ENCODE data around the gene FBRSL1.
"Not testable (repeated sequence)": the region's sequence is repeated elsewhere in the genome, so short reads cannot be mapped to it uniquely, and the experiment has no call there.

The FBRSL1 gene

DNA sequence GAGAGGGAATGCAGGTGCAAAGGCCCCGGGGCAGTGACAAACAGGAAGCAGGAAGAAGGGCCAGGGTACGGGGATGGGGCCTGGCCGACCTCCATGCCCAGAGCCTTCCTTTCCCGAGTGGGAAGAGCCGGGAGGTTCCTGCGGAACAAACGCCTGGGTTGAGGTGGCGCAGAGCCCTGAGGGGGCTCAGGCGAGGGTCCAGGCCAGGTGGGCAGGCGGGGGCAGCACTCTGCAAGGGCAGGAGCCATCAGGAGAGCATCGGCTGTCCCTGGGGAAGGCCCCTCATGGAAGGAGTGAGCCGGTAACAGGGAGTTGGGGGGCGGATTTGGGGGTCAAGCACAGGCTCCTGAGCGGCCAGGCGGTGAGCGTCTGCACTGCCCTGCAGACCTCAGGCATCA, 18.1 kb upstream of the FBRSL1 start:
- DNase-seq: no peak

DNA sequence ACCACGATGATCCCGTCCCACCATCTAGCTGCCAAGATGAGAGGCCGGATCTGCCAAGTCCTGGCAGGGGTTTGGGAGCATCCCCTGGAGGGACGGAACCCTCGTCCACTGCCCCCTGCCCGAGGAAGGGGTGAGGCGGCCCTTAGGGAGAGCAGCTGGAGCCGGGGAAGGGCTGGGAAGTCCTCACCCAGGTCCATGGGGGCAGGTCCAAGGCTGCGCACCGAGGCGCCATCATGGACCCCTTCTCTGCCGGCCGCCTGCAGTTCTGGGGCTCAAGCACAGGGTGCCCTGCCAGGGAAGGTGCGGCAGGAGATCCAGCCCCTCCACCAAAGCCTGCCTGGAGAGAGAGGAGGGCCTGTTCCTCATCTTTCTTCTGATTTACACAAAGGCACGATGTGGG, 17.6 kb upstream of the FBRSL1 start:
- DNase-seq: no peak

DNA sequence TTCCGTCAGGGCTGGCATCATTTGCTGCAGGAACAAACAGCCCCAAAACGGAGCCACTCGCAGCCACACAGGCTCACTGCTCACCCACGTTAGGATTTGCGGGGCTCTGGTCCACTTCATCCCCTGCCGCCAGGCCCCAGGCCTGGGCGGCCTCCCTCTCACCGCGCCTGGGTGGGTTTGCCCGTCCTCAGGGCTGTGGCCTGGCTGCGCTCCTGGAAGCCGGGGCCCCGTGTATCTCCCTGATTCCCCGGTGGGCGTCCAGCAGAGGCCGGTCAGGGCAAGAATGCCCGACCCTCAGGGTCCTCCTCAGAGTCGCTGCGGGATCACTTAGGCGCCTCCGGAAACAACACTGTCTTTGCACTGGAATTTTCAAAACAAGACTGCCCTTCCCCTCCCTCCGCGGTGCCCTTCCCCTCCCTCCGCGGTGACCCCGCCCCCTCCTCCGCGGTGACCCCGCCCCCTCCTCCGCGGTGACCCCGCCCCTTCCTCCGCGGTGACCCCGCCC, 15.7 kb upstream of the FBRSL1 start:
- DNase-seq: peak in 2 of 5 experiments; percentile 12 to 32

DNA sequence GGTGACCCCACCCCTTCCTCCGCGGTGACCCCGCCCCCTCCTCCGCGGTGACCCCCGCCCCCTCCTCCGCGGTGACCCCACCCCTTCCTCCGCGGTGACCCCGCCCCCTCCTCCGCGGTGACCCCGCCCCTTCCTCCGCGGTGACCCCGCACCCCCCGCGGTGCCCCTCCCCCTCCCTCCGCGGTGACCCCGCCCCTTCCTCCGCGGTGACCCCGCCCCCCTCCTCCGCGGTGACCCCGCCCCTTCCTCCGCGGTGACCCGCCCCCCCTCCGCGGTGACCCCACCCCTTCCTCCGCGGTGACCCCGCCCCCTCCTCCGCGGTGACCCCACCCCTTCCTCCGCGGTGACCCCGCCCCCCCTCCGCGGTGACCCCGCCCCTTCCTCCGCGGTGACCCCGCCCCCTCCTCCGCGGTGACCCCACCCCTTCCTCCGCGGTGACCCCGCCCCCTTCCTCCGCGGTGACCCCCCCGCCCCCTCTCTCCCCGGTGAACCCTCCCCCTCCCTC, 15.1 kb upstream of the FBRSL1 start:
- not testable (repeated sequence) for DNase-seq

DNA sequence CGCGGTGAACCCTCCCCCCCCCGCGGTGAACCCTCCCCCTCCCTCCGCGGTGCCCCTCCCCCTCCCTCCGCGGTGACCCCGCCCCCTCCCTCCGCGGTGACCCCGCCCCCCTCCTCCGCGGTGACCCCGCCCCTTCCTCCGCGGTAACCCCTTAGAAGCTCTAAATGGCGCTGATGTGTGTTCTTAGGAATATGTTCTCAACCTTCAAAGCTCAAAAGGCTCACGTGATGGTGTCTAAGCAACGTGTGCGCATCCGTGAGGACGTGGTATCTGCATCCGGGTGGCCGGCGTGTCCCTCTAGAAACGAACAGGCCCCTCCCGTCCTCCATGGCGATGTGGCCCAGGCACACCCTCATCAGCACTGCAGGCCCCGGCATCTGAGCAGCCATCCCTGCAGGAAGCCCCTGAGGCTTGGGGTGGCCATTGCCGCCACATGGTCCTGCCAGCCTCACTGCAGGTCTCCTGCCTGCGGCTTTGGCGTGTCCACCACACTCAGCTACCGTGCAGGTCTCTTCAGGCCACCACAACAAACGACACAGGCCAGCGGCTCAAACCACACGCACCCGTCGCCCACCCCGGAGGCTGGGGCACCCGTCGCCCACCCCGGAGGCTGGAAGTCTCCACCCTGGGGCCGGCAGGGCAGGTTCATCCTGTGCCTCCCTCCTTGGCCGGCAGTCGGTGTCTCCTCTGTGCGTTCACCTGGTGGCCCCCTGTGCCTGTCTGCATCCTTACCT, 14.5 kb upstream of the FBRSL1 start:
- DNase-seq: peak in 2 of 5 experiments; percentile 34 to 81

DNA sequence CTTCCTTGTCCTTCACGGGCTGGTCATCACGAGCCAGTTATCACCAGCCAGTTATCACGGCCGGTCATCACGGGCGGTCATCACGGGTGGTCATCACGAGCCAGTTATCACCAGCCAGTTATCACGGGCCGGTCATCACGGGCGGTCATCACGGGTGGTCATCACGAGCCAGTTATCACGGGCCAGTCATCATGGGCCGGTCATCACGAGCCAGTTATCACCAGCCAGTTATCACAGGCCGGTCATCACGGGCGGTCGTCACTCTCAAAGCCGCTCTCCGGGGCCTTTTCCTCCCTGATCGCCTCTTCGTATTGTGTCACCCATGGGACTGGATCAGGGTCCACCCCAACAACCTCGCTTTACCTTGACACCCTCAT, 13.9 kb upstream of the FBRSL1 start:
- DNase-seq: no peak

DNA sequence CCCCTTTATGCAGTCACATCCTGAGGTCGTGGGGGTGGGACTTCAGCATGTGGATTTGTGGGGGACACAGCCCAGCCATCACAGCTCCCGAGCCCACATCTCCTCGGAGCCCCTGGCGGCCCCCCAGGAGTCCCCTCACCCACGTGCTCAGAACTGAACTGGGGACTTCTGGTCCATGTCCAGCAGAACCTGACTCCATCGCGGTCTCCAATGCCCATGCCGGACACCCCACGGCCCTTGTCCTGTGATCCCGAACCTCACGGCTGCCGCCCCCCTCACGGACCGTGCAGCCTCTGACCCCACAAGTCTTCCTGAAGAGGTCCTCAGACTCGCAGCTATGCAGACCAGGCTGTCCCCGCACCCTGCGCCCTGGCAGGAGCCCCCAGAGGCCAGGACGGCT, 13.5 kb upstream of the FBRSL1 start:
- no peak for DNase-seq

DNA sequence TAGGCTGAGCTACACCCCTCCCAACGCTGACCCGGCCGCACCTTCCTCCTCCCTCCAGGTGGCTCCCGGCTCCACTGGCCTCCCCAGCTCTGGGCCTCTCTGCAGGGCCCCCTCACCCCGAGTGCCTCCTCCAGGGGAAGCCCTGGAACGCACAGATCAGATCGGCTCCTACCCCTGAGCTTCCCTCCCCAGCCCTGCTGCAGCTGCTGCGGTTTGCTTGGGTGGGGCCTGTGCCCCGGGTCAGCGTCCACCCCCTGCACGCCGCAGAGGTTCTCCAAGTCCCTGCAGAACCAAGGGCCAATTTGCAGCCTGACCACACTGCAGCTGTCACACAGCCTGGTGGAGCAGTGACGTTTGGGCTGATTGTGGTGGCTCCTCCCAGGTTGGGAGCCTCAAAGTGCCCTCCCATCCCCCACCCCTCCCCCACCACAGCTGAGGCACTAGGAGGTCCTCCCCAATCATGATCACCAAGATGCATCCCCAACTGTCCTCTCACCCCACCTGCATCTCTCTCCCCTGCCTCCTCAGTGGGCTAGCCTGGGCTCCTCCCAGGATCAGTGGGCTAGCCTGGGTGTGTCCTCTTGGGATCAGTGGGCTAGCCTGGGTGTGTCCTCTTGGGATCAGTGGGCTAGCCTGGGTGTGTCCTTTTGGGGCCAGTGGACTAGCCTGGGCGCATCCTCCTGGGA, 12.8 kb upstream of the FBRSL1 start:
- peak in 1 of 5 experiments; percentile 52 for DNase-seq

DNA sequence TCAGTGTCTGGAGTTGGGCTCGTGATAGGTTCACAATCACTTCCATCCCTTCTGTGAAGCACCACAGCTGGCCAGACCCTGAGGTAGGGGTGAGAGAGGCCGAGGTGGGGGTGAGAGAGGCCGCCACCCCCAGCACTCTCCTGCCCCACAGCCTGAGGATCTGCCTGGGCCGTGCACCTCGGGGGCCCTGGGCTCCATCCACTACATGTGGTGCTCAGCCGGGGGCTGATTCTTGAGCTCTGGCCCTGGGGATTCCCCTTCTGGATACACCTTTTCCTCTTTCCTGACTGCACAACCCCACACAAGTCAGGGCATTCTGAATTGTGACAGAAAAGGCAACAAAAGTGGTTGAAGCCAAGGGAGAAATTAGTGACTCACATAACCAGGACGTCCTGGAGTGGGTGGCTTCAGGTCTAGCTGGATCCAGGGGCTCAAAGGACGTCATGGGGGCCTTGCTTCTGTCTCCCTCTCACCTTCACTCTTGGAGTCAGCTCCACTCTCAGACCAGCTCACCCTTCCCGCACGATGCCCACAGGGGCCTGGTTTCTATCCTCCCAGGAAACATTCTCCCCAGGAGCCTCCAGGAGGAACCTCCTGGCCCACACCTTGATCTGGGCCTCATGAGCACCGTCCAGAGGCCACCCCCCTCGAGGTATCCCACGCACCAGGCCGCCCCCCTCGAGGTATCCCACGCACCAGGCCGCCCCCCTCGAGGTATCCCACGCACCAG, 12.1 kb upstream of the FBRSL1 start:
- DNase-seq: no peak

DNA sequence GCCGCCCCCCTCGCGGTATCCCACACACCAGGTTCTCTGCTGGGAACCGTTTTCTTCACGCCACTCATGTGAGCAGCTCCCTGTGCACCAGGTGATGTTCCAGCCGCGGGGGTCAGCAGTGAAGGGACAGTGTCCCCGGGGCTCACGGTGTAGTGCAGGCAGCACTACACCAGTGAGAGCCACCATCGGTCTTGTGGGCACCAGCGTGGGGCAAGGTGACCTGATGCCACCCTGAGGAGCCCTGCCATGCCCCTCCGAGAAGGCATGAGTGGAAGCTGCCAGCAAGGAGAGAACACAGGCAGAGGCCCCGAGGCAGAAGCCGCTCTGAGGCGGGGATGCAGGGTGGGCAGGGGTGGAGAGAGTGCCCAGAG, 11.5 kb upstream of the FBRSL1 start:
- no peak for DNase-seq

DNA sequence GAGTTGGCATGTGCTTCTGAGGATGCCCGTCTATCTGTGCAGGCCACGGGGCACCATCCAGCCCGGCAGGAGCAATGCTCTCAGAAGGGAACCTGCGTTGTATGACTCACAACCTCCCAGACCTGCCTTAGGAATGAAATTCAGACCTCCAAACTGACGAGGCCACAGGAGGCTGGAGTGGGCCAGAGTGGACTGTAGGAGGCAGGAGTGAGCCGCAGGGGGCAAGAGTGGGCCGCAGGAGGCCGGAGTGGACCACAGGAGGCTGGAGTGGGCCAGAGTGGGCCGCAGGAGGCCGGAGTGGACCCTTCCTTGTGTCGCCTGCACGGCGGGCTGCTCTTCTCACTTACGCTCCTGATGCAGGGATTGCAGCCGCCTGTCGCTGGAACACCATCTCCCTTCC, 11.1 kb upstream of the FBRSL1 start:
- DNase-seq: no peak

DNA sequence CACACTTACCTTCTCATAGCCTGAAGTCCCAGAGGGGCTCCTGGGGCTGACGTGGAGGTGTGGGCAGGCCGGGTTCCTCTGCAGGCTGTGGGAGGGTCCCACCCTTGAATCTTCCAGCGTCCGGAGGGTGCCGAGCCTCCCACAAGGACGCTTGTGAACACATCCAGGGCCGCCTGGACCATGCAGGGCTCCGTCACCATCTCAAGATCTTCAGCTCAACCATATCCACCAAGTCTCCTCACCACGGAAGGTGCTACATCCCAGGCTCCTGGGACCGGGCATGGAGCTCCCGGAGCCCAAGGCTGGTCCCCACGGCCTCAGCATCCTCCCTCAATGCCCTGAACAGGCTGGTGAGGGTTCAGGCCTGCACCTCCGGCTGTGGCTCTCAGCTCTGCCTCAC, 10.7 kb upstream of the FBRSL1 start:
- no peak for DNase-seq

DNA sequence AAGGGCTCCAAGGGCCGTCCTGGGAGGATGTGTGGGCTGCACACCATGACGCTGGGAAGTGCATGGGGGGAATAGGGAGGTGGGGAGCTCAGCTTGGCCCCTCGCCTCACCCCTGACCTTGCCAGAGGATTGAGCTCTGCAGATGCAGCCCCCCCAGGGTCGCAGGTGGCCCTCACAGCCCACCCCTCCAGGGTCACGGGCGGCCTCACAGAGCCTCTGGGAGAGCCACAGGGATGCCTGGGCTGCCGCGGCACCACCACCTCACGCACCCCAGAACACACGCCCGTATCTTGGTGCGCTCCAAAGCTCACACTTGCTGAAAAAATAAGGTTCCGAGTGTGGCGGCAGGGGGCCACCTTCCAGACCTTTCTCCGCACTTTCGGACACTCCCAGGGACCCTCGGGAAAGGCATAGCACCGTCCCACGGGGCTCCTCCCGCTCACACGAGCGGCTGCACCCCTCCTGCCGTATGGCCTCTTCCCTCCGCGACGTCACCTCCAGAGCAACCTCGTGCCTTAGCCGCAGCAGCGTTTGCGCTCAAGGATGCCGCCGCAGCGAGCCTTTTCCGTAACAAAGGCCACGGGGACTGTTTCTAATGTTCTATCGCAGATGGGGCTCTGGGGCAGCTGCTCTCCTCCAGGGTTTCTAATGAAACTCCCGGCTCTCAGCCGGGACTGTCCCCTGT, 9.9 kb upstream of the FBRSL1 start:
- no peak for DNase-seq

DNA sequence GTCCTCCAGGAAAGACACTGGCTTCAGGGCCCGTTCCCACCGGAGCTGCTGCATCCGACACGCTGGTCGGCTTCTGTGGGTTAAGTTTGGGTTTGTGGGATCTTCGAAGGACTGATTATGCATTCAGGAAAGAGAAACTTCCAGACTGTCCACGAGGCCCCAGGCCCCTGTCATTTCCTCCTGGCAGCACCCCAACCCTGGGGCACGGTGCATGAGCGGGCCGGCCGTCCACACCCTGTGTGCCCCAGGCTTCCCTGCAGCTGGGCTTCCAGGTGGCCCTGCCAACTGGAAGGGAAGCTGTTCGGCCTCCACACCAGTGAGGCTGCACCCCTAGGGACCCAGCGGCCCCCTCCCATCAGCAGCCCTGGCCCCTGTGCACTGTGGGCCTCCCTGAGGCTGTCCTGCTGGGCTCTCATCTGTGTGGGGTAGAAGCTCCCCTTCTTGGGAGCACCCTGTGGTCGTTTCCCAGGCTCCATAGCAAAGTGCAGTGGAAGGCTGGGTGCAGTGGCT, 9.3 kb upstream of the FBRSL1 start:
- DNase-seq: no peak

DNA sequence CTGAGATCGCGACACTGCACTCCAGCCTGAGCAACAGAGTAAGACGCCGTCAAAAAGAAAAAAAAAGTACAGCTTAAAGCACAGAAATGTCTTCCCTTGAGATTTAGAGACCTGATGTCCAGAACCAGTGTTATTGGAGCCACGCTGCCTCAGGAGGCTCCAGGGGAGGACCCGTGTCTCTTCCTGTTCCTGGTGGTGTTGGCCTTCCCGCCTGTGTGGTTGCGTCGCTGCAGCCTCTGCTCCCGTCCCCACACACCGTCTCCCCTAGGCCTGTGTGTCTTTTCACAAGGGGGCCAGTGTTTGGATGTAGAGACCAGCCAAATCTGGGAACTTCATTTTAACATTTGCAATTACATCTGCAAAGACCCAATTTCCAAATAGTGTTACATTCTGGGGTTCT, 8.6 kb upstream of the FBRSL1 start:
- DNase-seq: no peak

DNA sequence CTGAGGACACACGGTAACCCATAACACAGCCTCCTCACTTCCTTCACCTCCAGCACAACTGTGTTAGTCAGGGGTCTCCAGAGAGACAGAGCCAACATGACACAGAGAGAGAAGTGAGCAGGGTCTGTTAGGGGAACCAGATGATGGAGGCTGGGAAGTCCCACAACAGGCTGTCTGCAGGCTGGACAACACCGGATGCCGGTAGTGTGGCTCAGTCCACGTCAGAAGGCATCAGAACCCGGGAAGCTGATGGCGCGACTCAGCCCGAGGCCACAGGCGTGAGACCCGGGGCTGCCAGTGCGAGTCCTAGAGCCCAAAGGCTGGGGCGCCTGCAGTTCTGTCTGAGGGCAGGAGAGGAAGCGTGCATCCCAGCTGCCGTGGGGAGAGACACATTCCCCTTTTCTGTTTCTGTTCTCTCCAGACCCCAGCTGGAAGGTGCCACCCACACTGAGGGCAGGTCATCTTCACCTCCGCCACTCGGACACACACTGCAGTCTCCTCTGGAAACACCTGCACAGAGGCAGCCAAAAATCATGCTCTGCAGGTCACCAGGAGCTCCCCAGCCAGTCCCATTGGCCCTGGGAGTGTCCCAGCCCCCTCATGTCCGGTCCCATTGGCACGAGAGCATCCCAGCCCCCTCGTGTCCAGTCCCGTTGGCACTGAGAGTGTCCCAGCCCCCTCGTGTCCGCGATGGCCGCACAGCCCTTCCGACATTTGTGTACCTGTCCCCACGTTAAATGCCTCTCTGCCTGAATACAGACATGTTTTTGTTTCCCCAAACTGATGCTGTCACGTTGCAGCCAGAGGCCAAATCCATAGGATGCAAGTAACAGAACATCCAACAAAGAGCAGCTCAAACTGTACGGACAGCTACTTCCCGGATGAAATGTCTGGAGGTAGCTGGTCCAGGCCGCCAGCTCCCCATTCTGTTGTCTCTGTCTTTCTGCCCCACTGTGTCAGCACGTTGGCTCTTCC, 7.9 kb upstream of the FBRSL1 start:
- no peak for DNase-seq

DNA sequence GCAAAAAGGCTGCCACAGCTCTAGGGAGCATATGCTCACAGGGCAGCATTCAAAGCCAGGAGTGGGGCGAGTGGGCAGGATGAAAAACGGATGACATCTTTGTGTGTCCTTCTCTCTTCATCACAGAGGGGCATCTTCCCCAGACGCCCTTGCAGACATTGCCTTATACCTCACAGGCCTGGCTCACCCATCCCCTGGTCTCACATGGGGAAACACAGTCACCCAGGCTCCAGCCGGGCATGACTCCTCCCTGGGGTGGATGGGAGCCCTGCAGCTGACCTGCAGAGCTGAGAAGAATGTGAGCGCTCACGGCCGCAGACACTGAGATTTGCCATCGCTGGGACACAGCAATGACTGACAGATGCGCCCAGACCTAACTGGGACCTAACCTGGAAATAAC, 7.2 kb upstream of the FBRSL1 start:
- no peak for DNase-seq

DNA sequence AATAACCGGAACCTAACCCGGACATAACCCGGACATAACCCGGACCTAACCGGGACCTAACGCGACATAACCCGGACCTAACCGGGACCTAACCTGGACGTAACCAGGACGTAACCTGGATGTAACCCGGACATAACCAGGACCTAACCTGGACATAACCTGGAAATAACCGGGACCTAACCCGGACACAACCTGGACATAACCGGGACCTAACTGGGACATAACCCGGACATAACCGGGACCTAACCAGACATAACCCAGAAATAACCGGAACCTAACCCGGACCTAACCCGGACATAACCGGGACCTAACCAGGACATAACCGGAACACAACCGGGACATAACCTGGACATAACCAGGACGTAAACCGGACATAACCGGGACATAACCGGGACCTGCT, 6.7 kb upstream of the FBRSL1 start:
- DNase-seq: no peak

DNA sequence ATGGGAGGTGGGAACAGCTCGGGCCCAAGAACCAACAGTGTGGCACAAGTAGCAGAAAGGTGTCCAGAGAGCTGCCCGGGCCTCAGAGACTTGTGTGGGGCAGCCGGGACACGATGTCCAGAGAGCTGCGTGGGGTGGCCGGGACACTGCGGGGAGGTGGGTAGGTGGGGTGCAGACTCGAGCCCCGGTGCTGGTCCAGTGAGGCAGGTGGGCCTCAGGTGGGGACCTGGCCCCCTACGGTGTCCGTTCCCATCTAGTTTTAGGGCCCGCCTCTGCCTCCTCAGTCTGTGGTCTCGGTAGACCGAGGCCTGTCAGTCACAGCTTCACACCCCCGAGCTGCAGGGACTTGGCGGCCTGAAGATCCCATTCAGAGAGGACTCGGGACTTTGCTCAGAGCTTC, 6.3 kb upstream of the FBRSL1 start:
- no peak for DNase-seq

DNA sequence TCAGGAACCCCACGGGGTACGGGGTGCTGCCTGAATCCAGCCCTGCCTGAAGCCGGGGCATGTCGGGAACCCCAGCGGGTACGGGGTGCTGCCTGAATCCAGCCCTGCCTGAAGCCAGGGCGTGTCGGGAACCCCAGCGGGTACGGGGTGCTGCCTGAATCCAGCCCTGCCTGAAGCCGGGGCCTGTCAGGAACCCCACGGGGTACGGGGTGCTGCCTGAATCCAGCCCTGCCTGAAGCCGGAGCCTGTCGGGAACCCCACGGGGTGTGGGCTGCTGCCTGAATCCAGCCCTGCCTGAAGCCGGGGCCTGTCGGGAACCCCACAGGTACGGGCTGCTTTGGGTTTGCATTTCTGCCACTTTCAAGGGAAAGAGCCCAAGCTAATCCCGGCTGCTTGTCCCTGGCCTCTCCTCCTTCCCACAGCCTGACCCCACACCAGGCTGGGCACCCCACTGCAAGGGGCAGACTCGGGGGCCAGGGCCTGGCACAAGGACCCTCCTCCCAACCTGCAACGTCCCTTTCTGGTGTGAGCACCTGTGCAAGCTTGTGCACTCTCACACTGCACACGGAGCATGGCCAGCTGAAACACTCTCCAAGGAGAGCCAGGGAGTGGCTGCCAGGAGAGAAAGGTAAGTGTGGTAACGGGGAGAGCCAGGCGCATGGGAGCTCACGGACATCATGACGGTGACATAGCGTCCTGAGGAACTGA, 5.6 kb upstream of the FBRSL1 start:
- DNase-seq: no peak

DNA sequence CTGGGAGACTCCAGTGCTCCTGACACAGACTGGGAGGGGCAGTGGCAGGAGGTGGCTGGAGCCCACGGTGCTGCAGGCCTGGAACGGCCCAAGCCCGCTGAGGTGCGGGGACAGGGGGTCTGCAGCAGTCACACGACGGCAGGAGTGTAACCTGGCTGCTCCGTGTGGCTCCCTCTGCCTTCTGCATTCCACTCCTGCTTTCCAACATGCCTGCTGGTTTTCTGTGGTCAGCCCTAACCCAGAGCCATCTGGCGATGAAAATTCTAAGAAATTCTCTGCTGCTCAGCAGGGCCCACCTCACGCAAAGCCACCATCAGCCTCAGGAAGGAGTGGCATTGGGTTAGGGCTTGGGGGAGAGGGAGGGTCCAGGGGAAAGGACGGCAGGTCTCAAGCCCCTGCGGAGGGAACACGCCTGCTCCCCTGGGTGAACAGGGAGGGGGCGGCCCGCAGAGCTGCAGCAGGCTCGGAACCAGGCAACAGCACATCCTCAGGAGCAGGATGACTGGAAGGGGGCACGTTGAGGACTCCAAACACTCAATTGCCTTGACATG, 5.0 kb upstream of the FBRSL1 start:
- DNase-seq: no peak
